Hepatocyte (in vitro differentiated cells): ENCODE measurements around the gene BCAS3. TPM values are rescaled to one million over a fixed set of nuclear protein-coding genes. Genes with fewer than 3 reads are reported as not detected.
A peak's percentile ranks its signal among the peaks of the same experiment; 100 is the strongest.

ENCODE experiments used
- DNase-seq: peaks from one replicate; pipeline ENCODE4 v3.0.0-alpha.2; 2016; ENCODE audit warnings: low spot score
- H2AFZ ChIP-seq: fragments of 200-600 bp; sonication (generic); 2 replicates; pipeline ENCODE4 v1.6.0; 2016; ENCODE audit warnings: antibody characterized with exemption, mild to moderate bottlenecking
- H3K27ac ChIP-seq: fragments of 200-600 bp; sonication (generic); 2 replicates; pipeline ENCODE4 v1.5.1; 2016; ENCODE audit warnings: mild to moderate bottlenecking
- H3K27me3 ChIP-seq: fragments of 200-600 bp; sonication (generic); 2 replicates; pipeline ENCODE4 v1.6.1; 2016
- H3K36me3 ChIP-seq: fragments of 200-600 bp; sonication (generic); replicated peaks from 2 replicates; pipeline ENCODE4 v1.5.1; 2016; ENCODE audit warnings: low read depth; ENCODE audit not compliant: insufficient read depth
- H3K4me1 ChIP-seq: fragments of 200-600 bp; sonication (generic); 2 replicates; pipeline ENCODE4 v1.5.1; 2016; ENCODE audit warnings: mild to moderate bottlenecking, moderate library complexity; ENCODE audit not compliant: insufficient read depth
- H3K4me2 ChIP-seq: fragments of 200-600 bp; sonication (generic); 2 replicates; pipeline ENCODE4 v1.6.0; 2016
- H3K4me3 ChIP-seq: fragments of 200-600 bp; sonication (generic); 2 replicates; pipeline ENCODE4 v1.5.1; 2016; ENCODE audit warnings: mild to moderate bottlenecking
- H3K79me2 ChIP-seq: fragments of 200-600 bp; sonication (generic); 2 replicates; pipeline ENCODE4 v1.6.0; 2017; ENCODE audit warnings: mild to moderate bottlenecking
- H3K9me2 ChIP-seq: fragments of 200-600 bp; sonication (generic); replicated peaks from 2 replicates; pipeline ENCODE4 v1.6.0; 2017; ENCODE audit warnings: mild to moderate bottlenecking; ENCODE audit not compliant: insufficient read depth
- H3K9me3 ChIP-seq: fragments of 200-600 bp; sonication (generic); 2 replicates; pipeline ENCODE4 v1.5.1; 2016; ENCODE audit warnings: low read depth, mild to moderate bottlenecking
- H4K20me1 ChIP-seq: fragments of 200-600 bp; sonication (generic); 2 replicates; pipeline ENCODE4 v1.6.0; 2016; ENCODE audit warnings: mild to moderate bottlenecking; ENCODE audit not compliant: insufficient read depth, poor library complexity, severe bottlenecking
- CTCF ChIP-seq: fragments of 200-600 bp; sonication (generic); IDR thresholded peaks from 2 replicates; pipeline ENCODE4 v1.5.1; 2016; ENCODE audit warnings: antibody characterized with exemption, mild to moderate bottlenecking; ENCODE audit not compliant: poor library complexity
- EZH2 ChIP-seq: fragments of 200-600 bp; sonication (generic); IDR thresholded peaks from 2 replicates; pipeline ENCODE4 v1.6.1; 2016; ENCODE audit warnings: antibody characterized with exemption, mild to moderate bottlenecking, borderline replicate concordance
- EZH2phosphoT487 ChIP-seq: fragments of 200-600 bp; sonication (generic); IDR thresholded peaks from one replicate; pipeline ENCODE4 v1.6.1; 2018; ENCODE audit warnings: antibody characterized with exemption, mild to moderate bottlenecking, low read depth, moderate library complexity; ENCODE audit not compliant: unreplicated experiment, severe bottlenecking
- WGBS: methylation state at CpG from one replicate; pipeline ENCODE4 v1.1.6; 2016; ENCODE audit warnings: low lambda C conversion rate; ENCODE audit errors: missing lambda C conversion rate; 5-methylcytosine and 5-hydroxymethylcytosine counted together
- polyA plus RNA-seq: library from polyadenylated mRNA; unstranded; fragments of >200 nt; fragmentation: Nextera tagmentation; extraction: Ambion mirVana; gene quantifications from 2 replicates; pipeline ENCODE4 v1.2.1, GENCODE V29; 2016
- total RNA-seq: library from RNA; depleted of rRNA; stranded (reverse); fragments of >200 nt; gene quantifications from 2 replicates; pipeline ENCODE4 v1.2.3, GENCODE V29; 2014

The BCAS3 gene
- total and polyA plus RNA-seq, 2 experiments from 2014 or later = 16.5 to 58.8 TPM

DNA sequence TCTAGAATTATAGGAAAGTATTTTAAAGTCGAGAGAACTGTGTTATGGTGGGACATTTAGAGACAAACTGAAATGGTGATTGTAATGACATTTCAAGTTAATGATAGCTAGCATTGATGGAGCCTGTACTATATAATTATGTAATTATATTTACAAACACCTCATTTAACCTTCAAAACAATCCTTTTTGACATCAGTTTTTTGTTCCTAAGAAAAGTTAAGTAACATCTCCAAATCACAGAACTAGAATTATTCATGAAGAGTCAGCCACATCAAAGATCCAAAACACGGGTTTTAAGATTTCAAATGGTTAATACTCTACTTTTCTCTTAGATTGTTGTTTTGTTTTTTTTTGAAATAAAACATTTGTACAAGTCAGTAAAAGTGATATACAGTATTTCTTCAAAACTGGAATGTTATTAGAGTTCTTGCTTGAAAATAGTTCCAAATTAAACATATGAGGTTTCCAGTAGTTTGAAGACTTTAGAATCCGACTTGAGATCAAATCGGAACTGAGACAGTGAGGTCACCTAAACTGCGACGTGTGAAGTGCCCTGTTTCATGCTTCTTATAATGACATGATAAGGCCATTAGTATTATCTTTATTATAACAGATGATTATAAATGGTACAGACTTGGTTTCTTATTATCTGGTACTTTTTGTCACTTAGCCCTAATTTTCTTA lies 457.0 kb downstream of the BCAS3 start:
- Histone ChIP-seq H2AFZ (no peak overlapping the region), H3K79me2 (no peaks in the 10 kb centered on the region), H3K9me2 (no peaks in the 10 kb centered on the region), H3K4me3 (no peak overlapping the region), H3K27ac (no peak overlapping the region), H3K4me2 (no peak overlapping the region), H4K20me1 (no peaks in the 10 kb centered on the region), H3K36me3 (no peaks in the 10 kb centered on the region), H3K4me1 (peaks cover 7% of the 10 kb centered on the region), H3K9me3 (no peaks in the 10 kb centered on the region), H3K27me3 (no peaks in the 10 kb centered on the region)
- DNase-seq = no peak
- TF ChIP-seq EZH2 = no peak
- 80% methylated on average over 6 of the region's 6 CpGs for WGBS

DNA sequence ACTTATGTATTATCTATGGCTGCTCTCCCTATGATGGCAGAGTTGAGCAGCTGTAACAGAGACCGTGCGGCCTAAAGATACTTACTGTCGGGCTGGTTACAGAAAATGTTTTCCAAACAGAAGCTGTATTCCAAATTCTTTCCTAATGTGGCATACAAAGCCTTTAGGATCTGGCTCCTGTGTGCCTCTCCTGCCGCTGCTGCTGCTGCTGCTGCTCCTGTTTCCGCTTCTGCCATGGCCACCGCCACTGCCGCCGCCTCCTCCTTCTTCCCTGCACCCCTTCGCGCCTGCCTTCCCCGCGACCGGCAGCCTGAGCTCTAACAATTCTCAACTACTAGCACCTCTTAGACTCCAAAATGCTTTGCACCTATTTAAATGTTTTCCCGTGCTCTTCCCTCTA lies 458.1 kb downstream of the BCAS3 start:
- Histone ChIP-seq H3K4me1 (peaks cover 13% of the 10 kb centered on the region), H3K9me2 (no peaks in the 10 kb centered on the region), H3K79me2 (no peaks in the 10 kb centered on the region), H3K36me3 (no peaks in the 10 kb centered on the region), H3K4me3 (no peak overlapping the region), H3K4me2 (no peak overlapping the region), H4K20me1 (no peaks in the 10 kb centered on the region), H2AFZ (no peak overlapping the region), H3K9me3 (no peaks in the 10 kb centered on the region), H3K27ac (no peak overlapping the region), H3K27me3 (no peaks in the 10 kb centered on the region)
- 86% methylated on average over 14 of the region's 14 CpGs for WGBS
- TF ChIP-seq CTCF (no peak), EZH2 (no peak), EZH2phosphoT487 (no peak)
- DNase-seq = no peak

- no peak overlapping the region for H3K4me2 ChIP-seq
- H3K4me1 ChIP-seq = peaks cover 13% of the 10 kb centered on the region
- H3K27ac ChIP-seq = no peak overlapping the region
- TF ChIP-seq EZH2phosphoT487 (no peak), EZH2 (no peak), CTCF (no peak)
- H3K9me3 ChIP-seq = no peaks in the 10 kb centered on the region
- WGBS = 94% methylated on average over 7 of the region's 7 CpGs
- no peak overlapping the region for H3K4me3 ChIP-seq
- H3K36me3 ChIP-seq = no peaks in the 10 kb centered on the region
- H3K9me2 ChIP-seq = no peaks in the 10 kb centered on the region
- H3K27me3 ChIP-seq = no peaks in the 10 kb centered on the region
- H4K20me1 ChIP-seq = no peaks in the 10 kb centered on the region
- no peak for DNase-seq
- H3K79me2 ChIP-seq = no peaks in the 10 kb centered on the region
- no peak overlapping the region for H2AFZ ChIP-seq
These were observed 458.6 kb downstream of the BCAS3 start for GRCh38 chr17:61136296-61136695.

GRCh38 chr17:61139219-61139618 lies 461.6 kb downstream of the BCAS3 start:
- H3K27ac ChIP-seq = peak overlapping the region; percentile 26
- H3K4me1 ChIP-seq = peaks cover 17% of the 10 kb centered on the region
- 39% methylated on average over 4 of the region's 4 CpGs for WGBS
- no peak for TF ChIP-seq CTCF
- H4K20me1 ChIP-seq = no peaks in the 10 kb centered on the region
- H3K4me2 ChIP-seq = peak overlapping the region; percentile 14
- no peak overlapping the region for H3K4me3 ChIP-seq
- no peaks in the 10 kb centered on the region for H3K9me3 ChIP-seq
- H3K9me2 ChIP-seq = no peaks in the 10 kb centered on the region
- H3K79me2 ChIP-seq = no peaks in the 10 kb centered on the region
- H3K27me3 ChIP-seq = no peaks in the 10 kb centered on the region
- no peak for DNase-seq
- H3K36me3 ChIP-seq = no peaks in the 10 kb centered on the region
- H2AFZ ChIP-seq = no peak overlapping the region
